Spinal cord (tissue), 10 donors: ENCODE measurements around the gene HTT-AS. TPM values are rescaled to one million over a fixed set of nuclear protein-coding genes. Genes with fewer than 3 reads are reported as not detected.
"Not testable (repeated sequence)": the region's sequence is repeated elsewhere in the genome, so short reads cannot be mapped to it uniquely, and the experiment has no call there.

Experiments
- DNase-seq, 6 donors: peaks; one replicate each; pipeline versions ENCODE4 v3.0.0 to v3.0.0-alpha.2; 2013 to 2015; ENCODE audit warnings: low spot score in 6 of 6, low read depth in 4 of 6
- H3K27ac ChIP-seq: one replicate; pipeline ENCODE4 v1.5.1; 2013; ENCODE audit warnings: low read depth, low read length, control low read depth
- H3K27me3 ChIP-seq: one replicate; pipeline ENCODE4 v1.6.1; 2013; ENCODE audit warnings: low read length; ENCODE audit not compliant: control insufficient read depth, insufficient read depth
- H3K36me3 ChIP-seq: one replicate; pipeline ENCODE4 v1.6.1; 2013; ENCODE audit warnings: low read length; ENCODE audit not compliant: control insufficient read depth, insufficient read depth
- H3K4me1 ChIP-seq: one replicate; pipeline ENCODE4 v1.6.1; 2013; ENCODE audit warnings: low read length; ENCODE audit not compliant: control insufficient read depth, insufficient read depth
- H3K4me3 ChIP-seq: one replicate; pipeline ENCODE4 v1.5.1; 2013; ENCODE audit warnings: low read depth, low read length, control low read depth
- H3K9me3 ChIP-seq: one replicate; pipeline ENCODE4 v1.6.1; 2013; ENCODE audit warnings: low read length; ENCODE audit not compliant: control insufficient read depth, insufficient read depth
- WGBS: methylation state at CpG from one replicate; pipeline ENCODE4 v1.1.5; 2013; ENCODE audit warnings: missing lambda C conversion rate; ENCODE audit not compliant: insufficient coverage; 5-methylcytosine and 5-hydroxymethylcytosine counted together
- polyA plus RNA-seq, 2 donors: library from polyadenylated mRNA; unstranded; fragments of 120-200 nt; gene quantifications; one replicate each; pipeline ENCODE4 v1.2.1, GENCODE V29; 2013; ENCODE audit not compliant: insufficient read length in 2 of 2
- total RNA-seq, 2 donors: library from RNA; depleted of rRNA in 1 of 2; stranded (reverse); fragments of 120-200 nt in 1 of 2; fragments of >200 nt in 1 of 2; gene quantifications; one replicate each; pipeline versions ENCODE4 v1.2.3 to v1.2.4, GENCODE V29; 2013 to 2014
- donor health status: healthy.

Gene HTT-AS
- total and polyA plus RNA-seq, 4 donors, result 0.60 TPM; not detected in 3

DNA sequence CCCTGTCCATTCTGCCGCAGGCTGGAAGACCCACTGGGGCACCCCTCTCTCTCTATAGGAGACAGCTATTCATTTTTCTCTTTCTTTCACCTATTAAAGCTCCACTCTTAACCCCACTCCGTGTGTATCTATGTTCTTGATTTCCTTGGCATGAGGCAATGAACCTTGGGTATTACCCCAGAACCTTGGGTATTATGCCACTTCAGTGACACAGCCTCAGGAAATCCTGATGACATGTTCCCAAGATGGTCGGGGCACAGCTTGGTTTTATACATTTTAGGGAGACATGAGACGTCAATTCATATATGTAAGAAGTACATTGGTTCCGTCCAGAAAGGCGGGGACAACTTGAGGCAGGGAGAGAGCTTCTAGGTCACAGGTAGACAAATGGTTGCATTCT lies 13.4 kb downstream of the HTT-AS start:
- Histone ChIP-seq H3K4me3 (no peak overlapping the region), H3K36me3 (no peaks in the 10 kb centered on the region), H3K27ac (no peak overlapping the region), H3K4me1 (no peaks in the 10 kb centered on the region), H3K9me3 (no peaks in the 10 kb centered on the region), H3K27me3 (no peaks in the 10 kb centered on the region)
- DNase-seq, result no peak
- 91% methylated on average over 6 of the region's 6 CpGs for WGBS

DNA sequence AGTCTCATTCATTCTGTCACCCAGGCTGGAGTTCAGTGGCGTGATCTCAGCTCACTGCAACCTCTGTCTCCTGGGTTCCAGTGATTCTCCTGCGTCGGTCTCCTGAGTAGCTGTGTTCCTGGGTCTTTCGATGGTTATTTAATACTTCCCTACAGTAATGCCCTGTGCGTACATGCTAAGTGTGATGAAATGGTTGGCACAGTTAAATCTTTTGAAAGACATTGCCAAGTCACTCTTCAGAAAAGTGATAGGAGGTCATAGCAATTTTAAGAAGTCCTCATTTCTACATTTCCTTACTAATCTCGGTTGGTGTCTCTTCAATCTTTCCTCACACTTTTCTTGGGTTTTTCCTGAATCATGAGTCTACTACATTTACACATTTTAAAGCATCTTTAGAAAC lies 14.4 kb downstream of the HTT-AS start:
- Histone ChIP-seq H3K27ac (no peak overlapping the region), H3K27me3 (no peaks in the 10 kb centered on the region), H3K36me3 (no peaks in the 10 kb centered on the region), H3K9me3 (peaks cover 4% of the 10 kb centered on the region), H3K4me3 (no peak overlapping the region), H3K4me1 (no peaks in the 10 kb centered on the region)
- DNase-seq, result no peak
- WGBS, result 96% methylated on average over 4 of the region's 6 CpGs

DNA sequence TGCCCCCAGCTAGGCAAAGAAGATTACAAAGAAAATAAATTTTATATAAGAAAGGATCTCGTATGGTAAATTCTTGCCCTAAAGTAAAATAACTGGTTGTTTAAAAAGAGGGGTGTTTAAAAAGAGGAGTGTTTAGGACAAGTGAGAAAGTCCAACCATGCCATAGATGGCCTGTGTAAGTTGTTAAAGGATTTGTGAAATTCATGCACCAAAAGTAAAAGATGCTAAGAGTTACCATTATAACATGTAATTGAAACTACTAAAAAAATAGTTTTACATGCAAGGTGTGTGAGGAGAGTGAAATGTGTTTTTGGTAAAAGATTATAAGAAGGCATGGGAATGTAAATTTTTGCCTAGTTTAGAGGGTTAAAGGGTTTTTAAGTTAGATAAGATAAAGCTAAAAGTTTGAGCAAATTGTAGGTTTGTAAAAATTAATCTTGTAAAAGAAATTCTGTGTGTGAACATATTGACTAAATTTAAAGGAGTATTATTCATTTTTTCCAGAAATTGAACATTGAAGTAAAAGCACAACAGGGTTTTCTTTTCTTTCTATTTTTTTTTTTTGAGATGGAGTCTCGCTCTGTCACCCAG lies 20.1 kb downstream of the HTT-AS start:
- Histone ChIP-seq H3K27ac (no peak overlapping the region), H3K4me3 (no peak overlapping the region), H3K9me3 (peaks cover 4% of the 10 kb centered on the region), H3K27me3 (no peaks in the 10 kb centered on the region), H3K4me1 (no peaks in the 10 kb centered on the region), H3K36me3 (no peaks in the 10 kb centered on the region)
- no peak for DNase-seq
- WGBS, result 100% methylated on average over 1 of the region's 2 CpGs

DNA sequence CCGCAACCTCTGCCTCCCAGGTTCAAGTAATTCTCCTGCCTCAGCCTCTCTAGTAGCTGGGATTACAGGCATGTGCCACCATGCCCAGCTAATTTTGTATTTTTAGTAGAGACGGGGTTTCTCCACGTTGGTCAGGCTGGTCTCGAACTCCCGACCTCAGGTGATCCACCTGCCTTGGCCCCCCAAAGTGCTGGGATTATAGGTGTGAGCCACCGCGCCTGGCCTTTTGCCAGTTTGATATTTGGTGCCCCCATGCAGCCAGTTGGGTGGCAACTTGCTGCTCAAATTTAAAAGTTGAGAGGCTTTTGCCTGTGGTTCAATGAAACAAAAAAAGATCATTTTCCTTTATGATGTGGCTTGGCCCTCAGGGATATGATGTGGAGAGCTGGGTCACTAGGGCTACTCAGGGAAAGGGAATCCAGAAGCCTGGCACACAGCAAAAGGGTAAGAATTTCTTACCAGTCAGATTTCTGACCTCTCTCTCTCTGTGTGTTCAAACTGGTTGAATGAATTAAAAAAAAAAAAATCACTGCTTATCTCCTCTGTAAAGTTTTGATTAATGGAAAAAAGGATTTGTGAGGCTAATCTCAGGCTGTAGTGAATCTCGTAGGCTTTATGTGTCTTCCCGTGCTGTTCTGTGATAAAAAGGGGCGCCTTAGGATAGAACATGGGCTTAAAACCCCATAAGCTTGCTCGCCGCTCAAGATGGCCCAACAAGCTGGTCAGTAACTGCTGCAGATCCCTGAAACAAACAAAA lies 23.0 kb downstream of the HTT-AS start:
- not testable (repeated sequence) for H3K4me1 ChIP-seq, H3K27ac ChIP-seq, H3K4me3 ChIP-seq, DNase-seq, H3K27me3 ChIP-seq, H3K9me3 ChIP-seq, H3K36me3 ChIP-seq
- 89% methylated on average over 5 of the region's 12 CpGs for WGBS

DNA sequence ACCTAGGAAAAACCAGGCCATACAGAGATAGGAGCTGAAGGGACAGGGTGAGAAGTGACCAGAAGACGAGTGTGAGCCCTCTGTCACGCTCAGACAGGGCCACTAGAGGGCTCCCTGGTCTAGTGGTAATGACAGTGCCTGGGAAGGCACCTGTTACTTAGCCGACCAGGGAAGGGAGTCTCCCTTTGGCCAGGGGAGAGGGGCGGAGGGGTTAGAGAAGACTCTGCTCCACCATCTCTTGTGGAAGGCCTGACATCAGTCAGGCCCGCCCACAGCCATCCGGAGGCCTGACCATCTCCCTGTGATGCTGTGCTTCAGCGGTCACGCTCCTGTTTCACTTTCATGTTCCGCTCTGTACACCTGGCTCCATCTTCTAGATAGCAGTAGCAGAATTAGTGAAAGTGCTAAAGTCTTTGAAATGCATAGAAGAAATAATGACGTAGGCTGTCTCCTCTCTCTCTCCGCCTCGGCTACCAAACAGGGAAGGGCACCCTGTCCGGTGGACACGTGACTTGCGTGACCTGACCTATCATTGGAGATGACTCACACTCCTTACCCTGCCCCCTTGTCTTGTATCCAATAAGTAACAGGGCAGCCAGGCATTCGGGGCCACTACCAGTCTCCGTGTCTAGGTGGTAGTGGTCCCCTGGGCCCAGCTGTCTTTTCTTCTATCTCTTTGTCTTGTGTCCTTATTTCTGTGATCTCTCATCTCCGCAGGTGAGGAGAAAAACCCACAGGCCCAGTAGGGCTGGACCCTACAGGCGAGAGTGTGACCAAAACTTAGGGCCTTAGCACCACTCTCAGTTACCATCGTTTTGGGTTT lies 26.7 kb downstream of the HTT-AS start:
- peak in 2 of 6 donors; percentile 64 to 71 for DNase-seq
- WGBS, result 67% methylated on average over 20 of the region's 20 CpGs
- no peak overlapping the region for H3K27ac ChIP-seq

DNA sequence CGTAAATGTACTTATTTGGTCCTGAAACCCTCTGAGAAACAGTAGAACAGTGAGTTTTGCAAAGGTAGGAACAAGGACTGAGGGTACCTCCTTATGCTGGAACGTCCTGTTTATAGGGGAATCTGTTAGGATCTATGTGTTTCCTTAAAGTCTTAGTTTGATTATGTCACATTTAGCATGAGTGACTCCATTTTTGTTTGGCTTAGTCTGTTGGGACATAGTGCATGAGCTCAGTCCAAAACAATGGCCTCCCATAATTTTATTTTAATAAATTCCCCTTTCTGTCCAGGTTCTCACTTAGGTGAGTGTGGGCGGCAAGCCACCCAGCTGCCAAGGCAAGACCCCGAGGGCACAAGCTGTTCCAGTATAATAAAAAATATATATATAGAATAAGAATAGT lies 27.7 kb downstream of the HTT-AS start:
- Histone ChIP-seq H3K4me3 (no peak overlapping the region), H3K27me3 (peaks cover 2% of the 10 kb centered on the region), H3K9me3 (no peaks in the 10 kb centered on the region), H3K4me1 (peaks cover 11% of the 10 kb centered on the region), H3K27ac (no peak overlapping the region), H3K36me3 (no peaks in the 10 kb centered on the region)
- WGBS, result 100% methylated on average over 1 of the region's 4 CpGs
- DNase-seq, result no peak

More for the DNA sequence above, 26.7 kb downstream of the HTT-AS start:
- no peaks in the 10 kb centered on the region for H3K27me3 ChIP-seq
- H3K9me3 ChIP-seq, result no peaks in the 10 kb centered on the region
- peaks cover under 1% of the 10 kb centered on the region for H3K4me1 ChIP-seq
- H3K4me3 ChIP-seq, result no peak overlapping the region
- no peaks in the 10 kb centered on the region for H3K36me3 ChIP-seq

DNA sequence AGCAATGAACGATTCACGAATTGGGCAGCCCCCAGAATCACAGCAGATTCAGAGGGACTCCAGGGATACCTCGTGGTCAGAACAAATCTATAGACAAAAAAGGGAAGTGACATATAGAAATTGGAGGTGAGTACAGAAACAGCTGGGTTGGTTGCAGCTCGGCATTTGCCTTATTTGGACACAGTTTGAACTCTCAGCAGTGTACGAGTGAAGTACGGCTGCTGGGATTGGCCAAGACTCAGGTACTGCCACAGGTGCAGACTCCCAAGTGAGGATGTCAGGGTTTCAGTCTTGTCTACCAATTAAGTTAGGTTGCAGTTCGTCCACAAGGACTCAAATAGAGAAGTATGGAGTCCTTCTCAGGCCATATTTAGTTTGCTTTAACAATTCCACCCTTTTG lies 28.2 kb downstream of the HTT-AS start:
- Histone ChIP-seq H3K27ac (no peak overlapping the region), H3K9me3 (no peaks in the 10 kb centered on the region), H3K4me3 (no peak overlapping the region), H3K36me3 (peaks cover 3% of the 10 kb centered on the region), H3K4me1 (peaks cover 16% of the 10 kb centered on the region), H3K27me3 (peaks cover 7% of the 10 kb centered on the region)
- 80% methylated on average over 7 of the region's 7 CpGs for WGBS
- DNase-seq, result no peak

DNA sequence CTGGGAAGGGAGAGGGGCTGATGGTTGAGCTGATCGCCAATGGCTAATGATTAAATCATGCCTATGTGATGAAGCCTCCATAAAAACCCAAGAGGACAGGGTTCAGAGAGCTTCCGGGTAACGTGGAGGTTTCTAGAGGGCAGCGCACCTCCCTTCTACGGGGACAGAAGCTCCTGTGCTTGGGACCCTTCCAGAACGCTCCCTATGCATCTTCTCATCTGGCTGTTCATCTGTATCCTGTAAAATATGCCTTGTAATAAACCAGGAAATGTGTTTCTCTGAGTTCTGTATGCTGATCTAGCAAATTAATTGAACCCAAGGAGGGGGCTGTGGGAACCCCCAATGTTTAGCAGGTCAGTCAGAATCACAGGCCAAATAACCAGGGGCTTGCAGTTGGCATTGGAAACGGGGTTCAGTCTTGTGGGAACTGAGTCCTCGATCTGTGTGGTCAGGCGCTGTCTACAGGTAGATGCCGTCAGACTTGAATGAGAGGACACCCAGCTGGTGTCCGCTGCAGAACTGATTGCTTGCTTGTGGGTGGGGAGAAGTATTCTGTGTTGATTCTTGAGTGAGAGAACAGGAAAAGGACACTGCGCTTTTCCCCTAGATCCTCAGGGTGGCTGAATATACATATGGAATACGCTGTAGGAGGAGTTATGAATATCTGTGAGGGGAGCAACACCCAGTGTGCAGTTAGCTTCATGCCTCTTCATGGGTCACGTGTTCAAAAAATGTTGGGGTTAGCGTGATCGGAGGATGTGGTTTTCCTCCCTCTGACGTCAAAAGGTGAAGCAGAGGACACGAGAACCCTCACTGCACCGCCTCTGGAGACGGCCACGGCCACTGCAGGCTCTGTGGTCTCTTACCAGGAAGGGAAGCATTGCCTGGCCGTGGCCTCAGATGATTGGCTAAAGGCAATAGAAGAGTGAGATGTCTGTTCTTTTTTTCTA lies 29.2 kb downstream of the HTT-AS start:
- H3K9me3 ChIP-seq, result no peaks in the 10 kb centered on the region
- peaks cover 8% of the 10 kb centered on the region for H3K36me3 ChIP-seq
- H3K27me3 ChIP-seq, result peaks cover 9% of the 10 kb centered on the region
- DNase-seq, result no peak
- no peak overlapping the region for H3K27ac ChIP-seq
- WGBS, result 87% methylated on average over 19 of the region's 22 CpGs
- peaks cover 20% of the 10 kb centered on the region for H3K4me1 ChIP-seq
- no peak overlapping the region for H3K4me3 ChIP-seq
